Aorta (tissue), 5 donors: Measurements from ENCODE around the gene ITGA6. TPM values are rescaled to one million over a fixed set of nuclear protein-coding genes. Genes with fewer than 3 reads are reported as not detected.

Experiments
- ATAC-seq: fragments of 200-7000 bp; cut with Tn5 transposase; one replicate; pipeline ENCODE4 v1.9.1; 2022; ENCODE audit warnings: moderate library complexity; ENCODE audit not compliant: low FRiP score
- DNase-seq, 2 donors: peaks; one replicate each; pipeline ENCODE4 v3.0.0-alpha.2; 2020
- H3K27ac ChIP-seq, 2 donors: one replicate each; pipeline ENCODE4 v1.5.1; 2013; ENCODE audit warnings: low read length in 2 of 2, mild to moderate bottlenecking in 2 of 2, moderate library complexity in 2 of 2, control low read depth in 1 of 2, inconsistent platforms in 1 of 2, low read depth in 1 of 2
- H3K27me3 ChIP-seq, 2 donors: one replicate each; pipeline ENCODE4 v1.6.1; 2013; ENCODE audit warnings: control low read depth in 1 of 2, low read length in 1 of 2, mild to moderate bottlenecking in 1 of 2, moderate library complexity in 1 of 2; ENCODE audit not compliant: insufficient read depth in 2 of 2, control insufficient read depth in 1 of 2
- H3K36me3 ChIP-seq, 2 donors: one replicate each; pipeline ENCODE4 v1.6.1; 2013; ENCODE audit warnings: control low read depth in 1 of 2, low read length in 1 of 2, mild to moderate bottlenecking in 1 of 2; ENCODE audit not compliant: insufficient read depth in 2 of 2, control insufficient read depth in 1 of 2
- H3K4me1 ChIP-seq, 2 donors: one replicate each; pipeline ENCODE4 v1.6.1; 2013; ENCODE audit warnings: low read length in 2 of 2, control low read depth in 1 of 2, mild to moderate bottlenecking in 1 of 2, moderate library complexity in 1 of 2; ENCODE audit not compliant: insufficient read depth in 2 of 2, control insufficient read depth in 1 of 2
- H3K4me3 ChIP-seq, 2 donors: one replicate each; pipeline ENCODE4 v1.5.1; 2013; ENCODE audit warnings: low read length in 2 of 2, control low read depth in 1 of 2, mild to moderate bottlenecking in 1 of 2
- H3K9me3 ChIP-seq: one replicate; pipeline ENCODE4 v1.6.1; 2013; ENCODE audit warnings: mild to moderate bottlenecking, low read length; ENCODE audit not compliant: control insufficient read depth
- WGBS, 2 donors: extraction: QIAGEN DNeasy Blood & Tissue Kit; methylation state at CpG; one replicate each; pipeline ENCODE4 v1.1.7; 2013; 5-methylcytosine and 5-hydroxymethylcytosine counted together
- intact Hi-C, 2 donors: fragments of 100-400 bp; cut with DNase I; formaldehyde crosslinking; loops; one replicate each; pipeline versions ENCODE4 v1.14.2 to v1.15.0; 2022
- polyA plus RNA-seq, 2 donors: library from polyadenylated mRNA; stranded (reverse); fragments of 200-250 nt; gene quantifications; one replicate each; pipeline ENCODE4 v1.2.3, GENCODE V29; 2013
- total RNA-seq, 2 donors: library from RNA; stranded (reverse); fragmentation: NEBNext Ultra II Directional; extraction: Animal tissue kit (Norgen Biotek cat#: 25700); gene quantifications; one replicate each; pipeline ENCODE4 v1.2.1, GENCODE V29; 2021
- donor health status: healthy with polysubstance abuse.
- donor health status: Bipolar disorder and iron deficiency.
- donor health status: DM: no; HTN: no; CAD: no.
- donor health status: DM: no; HTN: no; CAD: no.
- donor health status: DM: yes; HTN: yes; CAD: no.

ITGA6 gene
- total and polyA plus RNA-seq, 4 donors: 0.46 to 67.6 (median 26.5) TPM

DNA sequence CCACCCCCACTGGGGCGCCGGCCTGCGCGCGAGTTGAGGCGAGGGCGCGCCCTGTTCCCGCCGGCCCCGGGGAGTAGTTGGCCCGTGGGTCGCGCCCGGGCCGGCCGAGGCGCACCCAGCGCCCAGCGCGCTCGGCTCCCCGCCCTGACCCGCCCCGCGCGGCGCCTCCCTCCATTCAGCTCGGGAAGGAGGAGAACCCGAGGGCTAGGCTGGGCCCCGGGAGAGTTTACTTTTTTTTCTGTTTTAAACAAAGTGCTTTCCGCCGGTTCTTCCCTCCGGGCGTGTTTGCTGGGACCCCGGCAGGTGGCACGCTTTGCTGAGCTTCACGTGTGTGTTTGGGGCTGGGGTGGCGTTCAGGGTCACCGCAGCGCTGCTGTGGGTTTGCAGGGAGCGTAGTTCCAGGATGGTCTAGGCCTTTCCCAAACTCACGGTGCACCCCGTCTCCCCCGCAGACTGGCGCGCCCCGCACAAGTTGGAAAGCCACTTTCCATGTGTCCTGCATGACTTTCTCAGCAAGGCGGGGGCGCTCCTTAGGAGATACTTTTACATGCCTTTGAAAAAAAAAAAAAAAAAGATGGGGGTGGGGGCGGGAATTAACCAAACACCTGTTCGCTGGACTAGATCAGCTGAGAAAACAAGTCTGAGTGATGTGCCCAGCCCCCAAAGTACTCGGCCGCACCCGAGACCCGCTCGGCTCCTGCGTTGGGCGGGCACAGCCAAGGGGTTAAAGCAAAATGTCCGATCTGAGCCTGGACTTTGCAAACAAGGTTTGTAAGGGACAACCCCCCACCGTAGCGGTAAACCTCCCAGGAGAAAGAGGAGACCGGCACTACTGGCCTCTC lies 825 bp downstream of the ITGA6 start:
- DNase-seq (peak; percentile 51 to 78), ATAC-seq (peak; percentile 74)
- Histone ChIP-seq H3K9me3 (no peaks in the 10 kb centered on the region), H3K4me3 (peak overlapping the region; percentile 35 to 85), H3K27me3 (no peaks in the 10 kb centered on the region), H3K36me3 (no peaks in the 10 kb centered on the region), H3K27ac (no peak overlapping the region), H3K4me1 (no peaks in the 10 kb centered on the region)
- 3 to 5% methylated on average over 39 to 63 of the region's 63 CpGs for WGBS, 2 donors
- intact Hi-C loops: no loop called here

GRCh38 chr2:172428832-172429210 lies 1.4 kb downstream of the ITGA6 start:
- no peaks in the 10 kb centered on the region for H3K36me3 ChIP-seq
- ATAC-seq (no peak), DNase-seq (no peak)
- H3K4me3 ChIP-seq: peak overlapping the region in 1 of 2 donors; percentile 85
- H3K4me1 ChIP-seq: no peaks in the 10 kb centered on the region
- no peak overlapping the region for H3K27ac ChIP-seq
- no peaks in the 10 kb centered on the region for H3K9me3 ChIP-seq
- intact Hi-C loops: no loop called here
- H3K27me3 ChIP-seq: no peaks in the 10 kb centered on the region
- 25 to 35% methylated on average over 9 of the region's 9 CpGs for WGBS, 2 donors

GRCh38 chr2:172429301-172429968 lies 2.0 kb downstream of the ITGA6 start:
- WGBS, 2 donors: 31 to 34% methylated on average over 9 of the region's 9 CpGs
- intact Hi-C loops: no loop called here
- H3K27me3 ChIP-seq: no peaks in the 10 kb centered on the region
- DNase-seq (no peak), ATAC-seq (no peak)
- no peaks in the 10 kb centered on the region for H3K4me1 ChIP-seq
- H3K36me3 ChIP-seq: no peaks in the 10 kb centered on the region
- H3K27ac ChIP-seq: no peak overlapping the region
- H3K4me3 ChIP-seq: no peak overlapping the region
- H3K9me3 ChIP-seq: no peaks in the 10 kb centered on the region

- H3K27me3 ChIP-seq: no peaks in the 10 kb centered on the region
- H3K9me3 ChIP-seq: no peaks in the 10 kb centered on the region
- WGBS, 2 donors: 88 to 95% methylated on average over 1 of the region's 1 CpG
- no peak for ATAC-seq
- no peak for DNase-seq
- H3K4me3 ChIP-seq: no peak overlapping the region
- H3K27ac ChIP-seq: no peak overlapping the region
- intact Hi-C loops: no loop called here
- no peaks in the 10 kb centered on the region for H3K36me3 ChIP-seq
- H3K4me1 ChIP-seq: no peaks in the 10 kb centered on the region
Observed at GRCh38 chr2:172430027-172430426, 2.6 kb downstream of the ITGA6 start.

DNA sequence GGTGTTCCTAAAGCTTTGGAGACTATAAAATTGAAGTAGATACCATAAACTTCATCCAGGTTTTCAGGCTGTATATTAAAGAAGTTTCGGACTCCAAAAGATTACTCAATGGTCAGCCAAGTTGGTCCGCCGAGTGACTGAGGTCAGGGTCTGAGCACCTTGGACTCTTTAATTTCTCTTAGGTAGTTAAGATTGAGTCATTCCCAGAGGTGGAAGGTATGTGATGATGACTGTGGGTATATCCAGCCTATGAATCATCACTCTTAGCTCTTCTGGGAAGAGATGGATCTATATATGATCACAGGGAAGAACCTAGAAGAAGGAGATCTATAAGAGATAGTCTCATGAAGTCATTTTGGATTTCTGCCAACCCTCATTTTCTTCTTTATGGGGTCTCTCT lies 3.3 kb downstream of the ITGA6 start:
- intact Hi-C loops: no loop called here
- Histone ChIP-seq H3K4me3 (no peak overlapping the region), H3K36me3 (no peaks in the 10 kb centered on the region), H3K4me1 (no peaks in the 10 kb centered on the region), H3K9me3 (no peaks in the 10 kb centered on the region), H3K27ac (no peak overlapping the region), H3K27me3 (no peaks in the 10 kb centered on the region)
- 96% methylated on average over 3 of the region's 3 CpGs for WGBS, 2 donors
- DNase-seq: no peak
- ATAC-seq: no peak

DNA sequence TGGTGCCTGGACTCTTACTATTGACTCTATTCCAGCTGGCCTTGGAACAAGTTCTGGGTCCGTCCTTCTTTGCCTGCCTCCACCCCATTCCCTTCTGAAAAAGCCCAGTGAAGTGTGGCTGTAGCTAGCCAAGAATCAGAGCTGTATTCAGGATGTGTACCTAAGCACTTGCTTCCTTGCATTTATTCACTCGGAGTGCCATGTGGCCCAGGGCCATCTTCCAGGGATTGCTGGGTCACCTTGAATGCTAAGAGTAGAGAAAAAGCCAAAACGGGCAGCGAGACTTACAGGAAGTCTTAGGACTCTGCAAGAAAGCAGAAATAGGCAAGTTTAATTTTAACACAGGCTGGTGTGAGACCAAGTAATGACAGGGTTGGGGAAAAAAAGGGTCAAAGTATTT lies 4.1 kb downstream of the ITGA6 start:
- Histone ChIP-seq H3K27me3 (no peaks in the 10 kb centered on the region), H3K4me1 (no peaks in the 10 kb centered on the region), H3K36me3 (no peaks in the 10 kb centered on the region), H3K4me3 (no peak overlapping the region), H3K27ac (no peak overlapping the region), H3K9me3 (no peaks in the 10 kb centered on the region)
- 9 to 10% methylated on average over 4 of the region's 4 CpGs for WGBS, 2 donors
- DNase-seq (peak in 1 of 2 donors; percentile 55), ATAC-seq (peak; percentile 39)
- intact Hi-C loops: no loop called here

DNA sequence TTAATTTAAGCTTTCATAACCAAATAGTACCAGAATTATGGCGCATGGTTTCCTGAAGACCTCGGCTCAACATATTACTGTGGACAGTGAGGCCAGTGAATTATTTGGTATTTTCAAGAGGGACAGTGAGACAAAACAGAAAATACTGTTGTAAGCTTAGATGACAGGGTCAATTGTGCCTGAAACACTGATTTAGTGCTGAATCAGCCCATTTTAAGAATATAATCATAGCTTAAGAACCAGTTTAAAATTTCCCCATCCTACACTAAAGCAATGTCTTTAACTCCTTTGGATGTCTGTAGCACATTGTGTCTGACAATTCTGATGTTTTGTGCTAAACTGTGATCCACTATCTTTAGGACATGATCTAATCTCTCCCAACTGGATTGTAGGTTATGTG lies 4.6 kb downstream of the ITGA6 start:
- DNase-seq: no peak
- H3K27me3 ChIP-seq: no peaks in the 10 kb centered on the region
- no peaks in the 10 kb centered on the region for H3K36me3 ChIP-seq
- H3K4me1 ChIP-seq: no peaks in the 10 kb centered on the region
- ATAC-seq: no peak
- intact Hi-C loops: no loop called here
- 90 to 93% methylated on average over 2 of the region's 2 CpGs for WGBS, 2 donors
- no peak overlapping the region for H3K27ac ChIP-seq
- H3K4me3 ChIP-seq: no peak overlapping the region
- no peaks in the 10 kb centered on the region for H3K9me3 ChIP-seq

- ATAC-seq: no peak
Observed at GRCh38 chr2:172433144-172433543, 5.8 kb downstream of the ITGA6 start.

More at GRCh38 chr2:172433144-172433543, 5.8 kb downstream of the ITGA6 start:
- H3K4me1 ChIP-seq: no peaks in the 10 kb centered on the region
- H3K27me3 ChIP-seq: no peaks in the 10 kb centered on the region
- DNase-seq: no peak
- H3K4me3 ChIP-seq: no peak overlapping the region
- H3K36me3 ChIP-seq: no peaks in the 10 kb centered on the region
- H3K9me3 ChIP-seq: no peaks in the 10 kb centered on the region
- no peak overlapping the region for H3K27ac ChIP-seq
- intact Hi-C loops: no loop called here
- 92 to 97% methylated on average over 3 of the region's 3 CpGs for WGBS, 2 donors
